Measurements from ENCODE around the gene ADCY9.

Gene ADCY9

DNA sequence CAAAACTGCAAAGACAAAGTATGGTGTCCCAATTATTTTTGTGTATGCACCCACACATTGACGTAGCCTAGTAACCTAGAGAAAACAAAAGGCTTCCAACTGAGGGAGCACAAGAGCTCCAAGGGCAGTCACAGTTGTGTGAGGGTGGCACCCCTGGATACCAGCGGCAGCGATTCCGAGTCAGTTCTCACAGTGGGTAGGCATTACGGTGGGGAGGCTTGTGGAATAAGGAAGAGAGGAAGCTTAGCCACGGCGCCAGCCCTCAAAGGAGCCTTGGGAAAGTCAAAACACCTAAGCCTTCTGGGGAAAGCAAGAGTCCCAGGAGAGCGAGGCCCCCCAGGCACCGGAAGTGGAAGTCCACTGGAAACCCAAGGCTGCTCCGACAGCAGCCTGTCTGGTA is 31.0 kb upstream of the ADCY9 start:
- no peak for DNase-seq (ENCODE audit: low read depth in 1 of 2, low spot score in 1 of 2)
- no peaks in the 10 kb centered on the region for H3K27me3 ChIP-seq (ENCODE audit: insufficient read depth, poor library complexity, severe bottlenecking)
- TF ChIP-seq POLR2AphosphoS5 (IDR thresholded peaks at IDR 0.05; ENCODE audit: low read depth), result no peak
- TF ChIP-seq SPI1 (IDR thresholded peaks at IDR 0.05; ENCODE audit: borderline replicate concordance, low read depth), result no peak
- TF ChIP-seq, protein P1, sequence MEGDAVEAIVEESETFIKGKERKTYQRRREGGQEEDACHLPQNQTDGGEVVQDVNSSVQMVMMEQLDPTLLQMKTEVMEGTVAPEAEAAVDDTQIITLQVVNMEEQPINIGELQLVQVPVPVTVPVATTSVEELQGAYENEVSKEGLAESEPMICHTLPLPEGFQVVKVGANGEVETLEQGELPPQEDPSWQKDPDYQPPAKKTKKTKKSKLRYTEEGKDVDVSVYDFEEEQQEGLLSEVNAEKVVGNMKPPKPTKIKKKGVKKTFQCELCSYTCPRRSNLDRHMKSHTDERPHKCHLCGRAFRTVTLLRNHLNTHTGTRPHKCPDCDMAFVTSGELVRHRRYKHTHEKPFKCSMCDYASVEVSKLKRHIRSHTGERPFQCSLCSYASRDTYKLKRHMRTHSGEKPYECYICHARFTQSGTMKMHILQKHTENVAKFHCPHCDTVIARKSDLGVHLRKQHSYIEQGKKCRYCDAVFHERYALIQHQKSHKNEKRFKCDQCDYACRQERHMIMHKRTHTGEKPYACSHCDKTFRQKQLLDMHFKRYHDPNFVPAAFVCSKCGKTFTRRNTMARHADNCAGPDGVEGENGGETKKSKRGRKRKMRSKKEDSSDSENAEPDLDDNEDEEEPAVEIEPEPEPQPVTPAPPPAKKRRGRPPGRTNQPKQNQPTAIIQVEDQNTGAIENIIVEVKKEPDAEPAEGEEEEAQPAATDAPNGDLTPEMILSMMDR (IDR thresholded peaks at IDR 0.05; ENCODE audit: insufficient read depth, low read length), result no peak
- TF ChIP-seq, protein P2, sequence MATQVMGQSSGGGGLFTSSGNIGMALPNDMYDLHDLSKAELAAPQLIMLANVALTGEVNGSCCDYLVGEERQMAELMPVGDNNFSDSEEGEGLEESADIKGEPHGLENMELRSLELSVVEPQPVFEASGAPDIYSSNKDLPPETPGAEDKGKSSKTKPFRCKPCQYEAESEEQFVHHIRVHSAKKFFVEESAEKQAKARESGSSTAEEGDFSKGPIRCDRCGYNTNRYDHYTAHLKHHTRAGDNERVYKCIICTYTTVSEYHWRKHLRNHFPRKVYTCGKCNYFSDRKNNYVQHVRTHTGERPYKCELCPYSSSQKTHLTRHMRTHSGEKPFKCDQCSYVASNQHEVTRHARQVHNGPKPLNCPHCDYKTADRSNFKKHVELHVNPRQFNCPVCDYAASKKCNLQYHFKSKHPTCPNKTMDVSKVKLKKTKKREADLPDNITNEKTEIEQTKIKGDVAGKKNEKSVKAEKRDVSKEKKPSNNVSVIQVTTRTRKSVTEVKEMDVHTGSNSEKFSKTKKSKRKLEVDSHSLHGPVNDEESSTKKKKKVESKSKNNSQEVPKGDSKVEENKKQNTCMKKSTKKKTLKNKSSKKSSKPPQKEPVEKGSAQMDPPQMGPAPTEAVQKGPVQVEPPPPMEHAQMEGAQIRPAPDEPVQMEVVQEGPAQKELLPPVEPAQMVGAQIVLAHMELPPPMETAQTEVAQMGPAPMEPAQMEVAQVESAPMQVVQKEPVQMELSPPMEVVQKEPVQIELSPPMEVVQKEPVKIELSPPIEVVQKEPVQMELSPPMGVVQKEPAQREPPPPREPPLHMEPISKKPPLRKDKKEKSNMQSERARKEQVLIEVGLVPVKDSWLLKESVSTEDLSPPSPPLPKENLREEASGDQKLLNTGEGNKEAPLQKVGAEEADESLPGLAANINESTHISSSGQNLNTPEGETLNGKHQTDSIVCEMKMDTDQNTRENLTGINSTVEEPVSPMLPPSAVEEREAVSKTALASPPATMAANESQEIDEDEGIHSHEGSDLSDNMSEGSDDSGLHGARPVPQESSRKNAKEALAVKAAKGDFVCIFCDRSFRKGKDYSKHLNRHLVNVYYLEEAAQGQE (IDR thresholded peaks at IDR 0.05; ENCODE audit: insufficient replicate concordance, low read depth), result no peak
- TF ChIP-seq GABPA (IDR thresholded peaks at IDR 0.05; ENCODE audit: low read depth), result no peak
- no peak overlapping the region for H3K4me3 ChIP-seq (replicated peaks; ENCODE audit: insufficient read depth, low read length)
- no peak overlapping the region for H3K27ac ChIP-seq (replicated peaks)

DNA sequence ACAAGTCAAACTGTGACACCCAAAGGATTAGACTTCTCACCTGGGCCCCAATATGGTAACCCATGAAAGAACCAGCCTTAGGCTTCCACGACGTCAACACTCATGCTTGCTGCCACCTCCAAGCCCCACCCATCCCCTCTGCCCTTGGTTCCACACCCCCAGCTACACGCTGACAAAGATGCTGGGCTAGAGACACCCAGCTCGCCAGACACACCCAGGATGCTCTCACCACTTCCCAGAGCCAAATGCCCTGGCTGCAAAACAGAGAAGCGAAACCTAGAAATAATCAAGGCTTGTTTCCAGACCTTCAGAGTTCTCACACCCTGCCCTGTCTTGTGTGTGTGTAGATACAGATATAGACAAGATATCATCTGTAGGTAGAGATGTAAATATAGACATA is 26.0 kb upstream of the ADCY9 start:
- H3K27me3 ChIP-seq (ENCODE audit: insufficient read depth, poor library complexity, severe bottlenecking), result no peaks in the 10 kb centered on the region
- DNase-seq (ENCODE audit: low read depth in 1 of 2, low spot score in 1 of 2), result no peak
- no peak overlapping the region for H3K4me3 ChIP-seq (replicated peaks; ENCODE audit: insufficient read depth, low read length)
- H3K27ac ChIP-seq (replicated peaks), result no peak overlapping the region
- no peak for TF ChIP-seq GABPA (IDR thresholded peaks at IDR 0.05; ENCODE audit: low read depth)
- no peak for TF ChIP-seq SPI1 (IDR thresholded peaks at IDR 0.05; ENCODE audit: borderline replicate concordance, low read depth)
- TF ChIP-seq, protein P2 (IDR thresholded peaks at IDR 0.05; ENCODE audit: insufficient replicate concordance, low read depth), result no peak
- TF ChIP-seq, protein P1 (IDR thresholded peaks at IDR 0.05; ENCODE audit: insufficient read depth, low read length), result no peak
- TF ChIP-seq POLR2AphosphoS5 (IDR thresholded peaks at IDR 0.05; ENCODE audit: low read depth), result no peak

DNA sequence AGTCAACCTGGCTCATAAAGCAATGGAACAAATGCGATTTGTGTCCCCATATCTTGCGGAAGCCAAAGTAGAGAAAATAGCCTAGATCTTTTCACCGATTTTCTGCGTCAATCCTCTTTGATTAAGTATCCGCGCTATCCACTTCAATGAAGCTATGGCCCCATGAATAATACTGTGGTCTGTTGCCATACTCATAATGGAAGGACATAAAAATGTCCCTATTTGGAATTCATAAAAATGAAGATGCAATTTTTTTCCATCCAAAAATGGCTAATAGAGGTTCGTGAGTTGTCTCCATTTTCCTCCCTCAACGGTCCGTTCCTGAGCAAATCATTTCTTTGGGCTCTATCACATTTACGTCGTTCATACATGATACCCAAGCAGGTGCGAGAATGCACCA is 25.4 kb upstream of the ADCY9 start:
- no peak for DNase-seq (ENCODE audit: low read depth in 1 of 2, low spot score in 1 of 2)
- H3K27me3 ChIP-seq (ENCODE audit: insufficient read depth, poor library complexity, severe bottlenecking), result no peaks in the 10 kb centered on the region
- TF ChIP-seq, protein P2 (IDR thresholded peaks at IDR 0.05; ENCODE audit: insufficient replicate concordance, low read depth), result no peak
- TF ChIP-seq POLR2AphosphoS5 (IDR thresholded peaks at IDR 0.05; ENCODE audit: low read depth), result no peak
- TF ChIP-seq, protein P1 (IDR thresholded peaks at IDR 0.05; ENCODE audit: insufficient read depth, low read length), result no peak
- TF ChIP-seq SPI1 (IDR thresholded peaks at IDR 0.05; ENCODE audit: borderline replicate concordance, low read depth), result no peak
- no peak for TF ChIP-seq GABPA (IDR thresholded peaks at IDR 0.05; ENCODE audit: low read depth)
- no peak overlapping the region for H3K4me3 ChIP-seq (replicated peaks; ENCODE audit: insufficient read depth, low read length)
- H3K27ac ChIP-seq (replicated peaks), result no peak overlapping the region
